ENCODE results near the gene TTC13.

The TTC13 gene

DNA sequence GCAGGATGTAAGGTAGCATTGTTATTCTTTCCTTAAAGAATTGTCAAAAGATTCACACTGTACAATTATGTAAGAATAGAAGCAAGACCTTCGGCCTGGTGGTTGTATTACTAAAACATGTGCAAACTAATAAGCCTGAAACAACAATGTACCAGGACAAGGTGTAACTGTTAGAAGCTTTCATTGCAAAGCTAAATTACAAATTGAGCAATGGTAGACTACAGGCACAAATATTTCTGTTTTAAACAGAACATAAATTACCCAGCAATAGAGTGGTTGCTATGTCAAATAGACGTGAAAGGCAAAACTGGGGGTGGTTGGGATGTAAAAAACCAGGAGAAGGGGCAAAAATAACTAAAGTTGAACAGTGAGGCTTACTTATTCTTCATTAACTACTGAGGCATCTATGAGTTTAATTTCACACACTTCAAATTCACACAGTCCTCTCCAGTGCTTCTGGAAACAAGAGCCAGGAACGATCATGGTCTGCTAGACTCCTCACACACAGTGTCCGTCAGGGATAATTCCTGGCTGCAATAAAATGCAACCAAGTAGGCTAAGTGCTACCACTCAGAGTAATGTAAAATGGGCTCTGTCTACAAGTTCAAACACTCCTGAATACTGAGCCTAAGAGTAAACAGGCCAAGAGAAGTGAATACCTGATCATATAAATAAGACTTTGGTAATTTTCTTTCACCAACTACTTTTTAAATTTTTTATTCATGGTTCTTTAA lies 71.0 kb downstream of the TTC13 start:
- DNase-seq (ENCODE audit: low spot score): no peak

DNA sequence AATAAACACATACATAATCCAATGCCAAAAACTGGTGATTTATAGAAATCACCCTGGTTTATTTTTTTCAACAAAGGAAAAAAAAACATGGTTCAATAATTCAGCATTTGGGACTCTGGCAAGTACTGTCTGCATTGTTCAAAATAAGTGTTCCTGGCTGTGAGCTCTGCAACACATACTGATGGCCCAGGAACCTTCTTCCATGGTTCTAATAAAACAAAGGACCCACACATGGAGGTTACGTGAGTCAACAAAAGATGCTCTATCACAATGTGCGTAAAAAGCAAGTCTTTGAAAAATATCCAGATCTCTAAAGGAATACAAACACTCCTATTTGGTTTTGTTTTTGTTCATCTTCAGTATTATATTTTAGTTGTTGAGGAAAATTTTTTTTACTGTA lies 72.4 kb downstream of the TTC13 start:
- no peak for DNase-seq (ENCODE audit: low spot score)

- no peak for DNase-seq (ENCODE audit: low spot score)
These were observed 72.9 kb downstream of the TTC13 start for GRCh38 chr1:230905733-230906132.

GRCh38 chr1:230902349-230902923 lies 76.2 kb downstream of the TTC13 start:
- DNase-seq (ENCODE audit: low spot score): no peak

DNA sequence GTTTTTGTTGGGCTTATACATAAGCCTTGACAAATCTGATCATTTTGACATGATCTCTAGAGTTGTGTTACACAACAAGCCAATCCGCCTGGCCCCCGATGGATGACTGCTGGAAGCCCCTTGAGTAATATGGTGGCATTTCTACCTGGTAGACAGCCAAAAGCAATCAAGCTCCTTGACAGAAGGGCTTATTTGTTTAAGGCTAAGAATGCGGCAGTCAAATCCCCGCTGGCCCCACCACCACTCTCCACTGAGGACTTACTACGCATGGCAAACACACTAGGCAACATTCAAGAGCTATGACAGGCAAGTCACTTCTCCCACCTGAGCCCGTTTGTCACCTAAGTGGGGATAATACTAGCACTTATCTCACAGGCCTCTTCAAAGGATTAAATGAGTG lies 77.0 kb downstream of the TTC13 start:
- DNase-seq (ENCODE audit: low spot score): no peak

GRCh38 chr1:230900984-230901383 lies 77.7 kb downstream of the TTC13 start:
- DNase-seq (ENCODE audit: low spot score): no peak

- no peak for DNase-seq (ENCODE audit: low spot score)
These were observed 78.8 kb downstream of the TTC13 start for GRCh38 chr1:230899841-230900251.

DNA sequence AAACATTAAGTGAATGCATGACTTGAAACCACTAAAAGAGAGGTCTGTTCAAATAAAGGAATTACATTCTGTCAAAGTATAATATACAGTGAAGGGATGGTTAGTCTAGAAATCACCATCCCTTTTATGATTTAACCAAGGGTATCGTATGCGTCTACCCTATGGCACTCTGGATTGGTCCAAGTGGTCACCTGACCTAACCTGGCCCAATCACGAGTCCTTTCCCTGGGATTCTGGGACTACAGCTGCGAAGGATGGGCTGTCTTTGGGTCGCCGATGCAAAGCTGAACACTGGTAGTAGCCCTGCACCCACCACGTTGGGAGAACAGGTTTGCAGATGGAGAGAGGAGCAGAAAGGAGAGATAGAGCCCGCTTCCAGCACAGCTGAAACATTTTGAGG lies 79.9 kb downstream of the TTC13 start:
- DNase-seq (ENCODE audit: low spot score): no peak

GRCh38 chr1:230898144-230898543 lies 80.5 kb downstream of the TTC13 start:
- DNase-seq (ENCODE audit: low spot score): no peak

GRCh38 chr1:230896779-230897178 lies 81.9 kb downstream of the TTC13 start:
- no peak for DNase-seq (ENCODE audit: low spot score)

- no peak for DNase-seq (ENCODE audit: low spot score)
These were observed 83.2 kb downstream of the TTC13 start for GRCh38 chr1:230895452-230895851.

- no peak for DNase-seq (ENCODE audit: low spot score)
These were observed 84.0 kb downstream of the TTC13 start for GRCh38 chr1:230894664-230895063.

DNA sequence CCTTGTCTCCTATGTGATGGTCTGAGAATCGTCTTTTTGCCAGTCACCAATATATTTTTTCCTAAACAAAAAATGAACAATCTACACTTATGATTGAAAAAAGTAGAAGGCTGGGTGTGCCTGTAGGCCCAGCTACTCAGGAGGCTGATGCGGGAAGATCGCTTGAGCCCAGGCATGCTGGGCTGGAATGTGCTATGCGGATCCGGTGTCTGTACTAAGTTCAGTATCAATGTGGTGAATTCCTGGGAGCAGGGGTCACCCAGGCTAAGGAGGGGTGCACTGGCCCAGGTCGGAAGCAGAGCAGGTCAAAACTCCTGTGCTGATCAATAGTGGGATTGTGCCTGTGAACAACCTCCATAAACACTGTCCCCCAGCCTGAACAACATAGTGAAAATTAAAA lies 84.6 kb downstream of the TTC13 start:
- DNase-seq (ENCODE audit: low spot score): no peak

GRCh38 chr1:230892018-230892491 lies 86.6 kb downstream of the TTC13 start:
- DNase-seq (ENCODE audit: low spot score): no peak

DNA sequence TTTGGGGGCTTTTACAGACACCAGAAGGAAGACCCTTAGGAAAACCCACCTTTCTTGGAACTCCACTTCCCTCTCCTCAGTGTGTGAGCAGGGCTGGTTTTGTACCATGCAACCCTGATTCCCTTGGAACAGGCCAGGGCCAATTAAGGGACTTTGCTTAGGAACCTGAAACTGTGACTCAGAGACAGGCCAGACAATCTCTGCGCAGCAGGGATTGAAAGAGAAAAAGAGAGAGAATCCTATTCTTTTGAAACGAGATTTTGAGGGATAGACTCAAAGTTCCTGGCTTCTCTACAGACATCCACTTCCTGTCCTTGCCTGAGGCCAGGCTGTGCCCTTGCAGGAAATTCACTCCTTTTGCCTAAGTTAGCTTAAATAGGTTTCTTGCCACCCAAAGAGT lies 87.2 kb downstream of the TTC13 start:
- DNase-seq (ENCODE audit: low spot score): no peak

- DNase-seq (ENCODE audit: low spot score): no peak
These were observed 94.0 kb downstream of the TTC13 start for GRCh38 chr1:230884646-230885045.

GRCh38 chr1:230883967-230884366 lies 94.7 kb downstream of the TTC13 start:
- DNase-seq (ENCODE audit: low spot score): no peak

- no peak for DNase-seq (ENCODE audit: low spot score)
These were observed 98.9 kb downstream of the TTC13 start for GRCh38 chr1:230879778-230880177.

DNA sequence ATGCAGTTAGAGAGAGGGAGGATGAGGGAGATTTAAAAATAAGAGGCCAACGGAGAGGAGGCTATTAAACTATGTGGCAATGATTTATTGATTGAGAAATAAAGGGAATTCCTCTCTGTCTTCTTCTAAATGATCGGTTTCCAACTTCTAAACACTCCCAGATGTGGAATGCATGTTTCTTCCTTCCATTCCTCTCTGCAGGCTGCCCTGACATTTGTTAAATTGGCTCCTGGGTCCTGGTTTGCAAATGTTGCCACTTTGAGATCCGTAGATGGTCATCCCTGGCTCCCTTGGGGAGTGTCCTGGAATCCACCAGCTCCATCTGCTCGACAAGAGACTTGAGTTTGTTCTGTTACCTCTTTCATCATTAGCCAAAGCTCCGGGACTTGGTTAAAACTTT lies 100.1 kb downstream of the TTC13 start:
- no peak for DNase-seq (ENCODE audit: low spot score)

- DNase-seq (ENCODE audit: low spot score): no peak
These were observed 100.6 kb downstream of the TTC13 start for GRCh38 chr1:230877924-230878590.

- DNase-seq (ENCODE audit: low spot score): no peak
These were observed 101.3 kb downstream of the TTC13 start for GRCh38 chr1:230877146-230877923.

DNA sequence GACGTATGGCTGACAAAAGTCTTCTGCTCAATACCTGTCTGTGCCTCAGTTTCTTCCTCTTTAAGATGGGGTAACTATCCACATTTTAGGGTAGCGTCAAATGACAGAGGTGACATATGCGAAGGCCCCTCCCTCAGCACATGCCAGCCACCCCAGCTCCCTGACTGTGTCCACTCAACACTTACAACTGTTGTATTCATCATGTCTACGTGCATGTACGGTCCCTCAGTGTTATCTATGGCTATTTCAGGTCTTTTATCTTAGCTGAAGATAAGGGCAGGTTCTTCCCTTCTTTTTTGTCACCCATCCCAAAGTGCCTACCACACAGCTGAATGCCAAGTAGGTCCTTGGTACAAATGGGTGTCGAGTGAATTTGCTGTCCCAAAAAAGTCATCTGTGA lies 102.0 kb downstream of the TTC13 start:
- DNase-seq (ENCODE audit: low spot score): no peak

GRCh38 chr1:230875370-230875769 lies 103.3 kb downstream of the TTC13 start:
- DNase-seq (ENCODE audit: low spot score): no peak
